SK-N-SH (cell line): ENCODE results near the gene STOML1. TPM values are rescaled to one million over a fixed set of nuclear protein-coding genes. Genes with fewer than 3 reads are reported as not detected.

Experiments used
- CTCF ChIA-PET: fragments of 300-600, 350-600 bp; formaldehyde crosslinking; extraction: SDS; loops from one replicate; lab custom pipeline; 2021; lab: Yijun Ruan, JAX
- POLR2A ChIA-PET: fragments of 350-600 bp; sonication (Branson Sonifier 250); formaldehyde crosslinking; extraction: SDS; loops from one replicate; lab custom pipeline; 2020; ENCODE audit warnings: antibody characterized with exemption, inconsistent platforms; lab: Yijun Ruan, JAX
- DNase-seq: peaks from one replicate; pipeline ENCODE4 v3.0.0; 2012
- H2AFZ ChIP-seq: fragments of 200-600 bp; sonication (generic); 2 replicates; pipeline ENCODE4 v1.8.1; 2016; ENCODE audit warnings: antibody characterized with exemption, mild to moderate bottlenecking, low read depth
- H3F3A ChIP-seq: fragments of 200-600 bp; sonication (generic); replicated peaks from 2 replicates; pipeline ENCODE3; 2016; ENCODE audit warnings: antibody characterized with exemption, mild to moderate bottlenecking; ENCODE audit not compliant: insufficient read depth
- H3K27ac ChIP-seq, 2 experiments: fragments of 200-500 bp in 1 of 2; fragments of 200-600 bp in 1 of 2; sonication (Bioruptor generic) in 1 of 2; sonication (generic), shearing (Covaris generic) in 1 of 2; 2 replicates each; pipeline versions ENCODE4 v1.5.1 to v1.6.1; 2014 to 2016; ENCODE audit warnings: low read depth in 2 of 2, inconsistent platforms in 1 of 2, low read length in 1 of 2, mild to moderate bottlenecking in 1 of 2, mixed read lengths in 1 of 2
- H3K27me3 ChIP-seq: fragments of 200-600 bp; sonication (generic), shearing (Covaris generic); 2 replicates; pipeline ENCODE4 v1.6.1; 2016; ENCODE audit warnings: mixed run types; ENCODE audit not compliant: insufficient read depth
- H3K36me3 ChIP-seq, 2 experiments: fragments of 200-500 bp in 1 of 2; fragments of 200-600 bp in 1 of 2; sonication (Bioruptor generic) in 1 of 2; sonication (generic) in 1 of 2; replicated peaks in 1 of 2; 2 replicates each; pipeline versions ENCODE3 to v1.5.1; 2014 to 2016; ENCODE audit warnings: low read length in 1 of 2, mild to moderate bottlenecking in 1 of 2; ENCODE audit not compliant: insufficient read depth in 2 of 2, control insufficient read depth in 1 of 2
- H3K4me1 ChIP-seq, 2 experiments: fragments of 200-500 bp in 1 of 2; fragments of 200-600 bp in 1 of 2; sonication (Bioruptor generic) in 1 of 2; sonication (generic), shearing (Covaris generic) in 1 of 2; 2 replicates each; pipeline versions ENCODE4 v1.5.1 to v1.6.1; 2014 to 2016; ENCODE audit warnings: low read depth in 1 of 2, low read length in 1 of 2, mixed run types in 1 of 2; ENCODE audit not compliant: insufficient read depth in 2 of 2, control insufficient read depth in 1 of 2
- H3K4me2 ChIP-seq: fragments of 200-600 bp; sonication (generic), shearing (Covaris generic); 2 replicates; pipeline ENCODE4 v1.6.1; 2017; ENCODE audit warnings: mixed run types
- H3K4me3 ChIP-seq, 2 experiments: fragments of 200-500 bp in 1 of 2; fragments of 200-600 bp in 1 of 2; sonication (Bioruptor generic) in 1 of 2; sonication (generic), shearing (Covaris generic) in 1 of 2; 2 replicates each; pipeline versions ENCODE4 v1.5.1 to v1.8.1; 2014 to 2016; ENCODE audit warnings: low read depth in 2 of 2, inconsistent platforms in 1 of 2, low read length in 1 of 2, mild to moderate bottlenecking in 1 of 2, mixed read lengths in 1 of 2, moderate library complexity in 1 of 2
- H3K79me2 ChIP-seq: fragments of 200-600 bp; sonication (generic); 2 replicates; pipeline ENCODE4 v1.8.1; 2017; ENCODE audit warnings: mild to moderate bottlenecking; ENCODE audit not compliant: insufficient read depth
- H3K9ac ChIP-seq: fragments of 200-600 bp; sonication (generic); 2 replicates; pipeline ENCODE4 v1.6.1; 2017; ENCODE audit warnings: mixed run types
- H3K9me2 ChIP-seq: fragments of 200-600 bp; sonication (generic); 2 replicates; pipeline ENCODE4 v1.6.1; 2017; ENCODE audit warnings: mixed run types
- H3K9me3 ChIP-seq: fragments of 200-600 bp; sonication (generic); 2 replicates; pipeline ENCODE4 v1.6.1; 2017; ENCODE audit warnings: mixed run types, mild to moderate bottlenecking, moderate library complexity
- H4K20me1 ChIP-seq: fragments of 200-600 bp; sonication (generic); 2 replicates; pipeline ENCODE4 v1.6.1; 2017; ENCODE audit warnings: mild to moderate bottlenecking, mixed run types; ENCODE audit not compliant: insufficient read depth
- CHD2 ChIP-seq: fragments of 150-350 bp; IDR thresholded peaks from 2 replicates; pipeline ENCODE4 v1.6.1; 2018; ENCODE audit warnings: low read length; ENCODE audit not compliant: partially characterized antibody
- CTCF ChIP-seq: fragments of 200-600 bp; sonication (generic); IDR thresholded peaks from 2 replicates; pipeline ENCODE4 v1.6.1; 2017; ENCODE audit warnings: antibody characterized with exemption, mild to moderate bottlenecking, moderate library complexity
- EZH2phosphoT487 ChIP-seq: fragments of 200-600 bp; sonication (generic); IDR thresholded peaks from 2 replicates; pipeline ENCODE4 v1.6.1; 2017; ENCODE audit warnings: low read depth, mixed run types, mild to moderate bottlenecking, antibody characterized with exemption, moderate library complexity, borderline replicate concordance
- FOSL2 ChIP-seq: IDR thresholded peaks from 2 replicates; pipeline ENCODE4 v1.4.0; 2012; ENCODE audit warnings: low read depth, mild to moderate bottlenecking, moderate library complexity, borderline replicate concordance
- GATA2 ChIP-seq: sonication (generic); formaldehyde crosslinking; IDR thresholded peaks from 2 replicates; pipeline ENCODE4 v1.5.0; 2020; ENCODE audit warnings: mild to moderate bottlenecking, missing genetic modification reagents
- JUND ChIP-seq: IDR thresholded peaks from 2 replicates; pipeline ENCODE4 v1.4.0; 2012
- MEF2A ChIP-seq: IDR thresholded peaks from 2 replicates; pipeline ENCODE4 v1.4.0; 2012; ENCODE audit warnings: low read depth, borderline replicate concordance
- NFIC ChIP-seq: IDR thresholded peaks from 2 replicates; pipeline ENCODE4 v1.4.0; 2012; ENCODE audit warnings: borderline replicate concordance
- NRF1 ChIP-seq: IDR thresholded peaks from 2 replicates; pipeline ENCODE4 v1.6.1; 2012; ENCODE audit warnings: low read depth, mild to moderate bottlenecking, low read length
- PBX3 ChIP-seq: IDR thresholded peaks from 2 replicates; pipeline ENCODE4; 2012
- POLR2AphosphoS5 ChIP-seq: IDR thresholded peaks from 2 replicates; pipeline ENCODE4 v1.6.1; 2012; ENCODE audit warnings: low read depth, low read length
- RAD21 ChIP-seq: IDR thresholded peaks from 2 replicates; pipeline ENCODE4 v1.6.1; 2012; ENCODE audit warnings: mild to moderate bottlenecking, low read length
- SIN3A ChIP-seq: IDR thresholded peaks from 2 replicates; pipeline ENCODE4 v1.6.1; 2012; ENCODE audit warnings: low read depth, mild to moderate bottlenecking, low read length, moderate library complexity, borderline replicate concordance
- SMC3 ChIP-seq: IDR thresholded peaks from 2 replicates; pipeline ENCODE4 v1.6.1; 2012; ENCODE audit warnings: low read depth, low read length, improper control_type of control experiment
- TEAD4 ChIP-seq: IDR thresholded peaks from 2 replicates; pipeline ENCODE4 v1.4.0; 2012; ENCODE audit warnings: mild to moderate bottlenecking, borderline replicate concordance; ENCODE audit not compliant: insufficient read depth
- WGBS: methylation state at CpG from one replicate; pipeline ENCODE4 v1.1.6; 2017; ENCODE audit warnings: low lambda C conversion rate; 5-methylcytosine and 5-hydroxymethylcytosine counted together
- polyA plus RNA-seq, 3 experiments: library from polyadenylated mRNA; depleted of rRNA; stranded (reverse); fragments of >200 nt; gene quantifications; 2 replicates each; pipeline ENCODE4 v1.2.3, GENCODE V29; 2012
- TF ChIP-seq, protein P1 (sequence below): IDR thresholded peaks from 2 replicates; pipeline ENCODE4 v1.6.1; 2012; ENCODE audit warnings: mild to moderate bottlenecking, low read depth, low read length, moderate library complexity

STOML1 gene
- polyA plus RNA-seq, 1 of the 3 experiments (the other 2 are of a cell fraction) = 20.4 TPM

- Histone ChIP-seq H3K27ac (peak overlapping the region in 1 of 2 experiments; percentile 24; a peak in 2 of 4 replicates), H3K4me3 (no peak overlapping the region), H3K9me3 (no peaks in the 10 kb centered on the region), H3K4me2 (no peak overlapping the region), H3K4me1 (peaks cover 17 to 63% of the 10 kb centered on the region in 2 experiments), H4K20me1 (no peaks in the 10 kb centered on the region), H2AFZ (no peak overlapping the region), H3K36me3 (peaks cover 0 to 12% of the 10 kb centered on the region in 2 experiments), H3K9ac (no peak overlapping the region), H3K27me3 (no peaks in the 10 kb centered on the region), H3K9me2 (no peaks in the 10 kb centered on the region), H3F3A (peaks cover 16% of the 10 kb centered on the region), H3K79me2 (no peaks in the 10 kb centered on the region)
- WGBS = 85% methylated on average over 9 of the region's 17 CpGs
- ChIA-PET CTCF (interaction anchor here (0.8 to 1.6 kb wide), 7 partner anchors 9 to 102 kb away, joined by 3 to 7 read pairs (median 3); no protein-coding TSS in a partner anchor), POLR2A (interaction anchor here (0.8 to 1.0 kb wide), 2 partner anchors 10 to 345 kb away, joined by 3 read pairs; no protein-coding TSS in a partner anchor)
- no peak for TF ChIP-seq EZH2phosphoT487
- TF ChIP-seq TEAD4 = no peak
- TF ChIP-seq NFIC = no peak
- TF ChIP-seq CTCF = no peak
- TF ChIP-seq NRF1 = no peak
- no peak for TF ChIP-seq PBX3
- no peak for TF ChIP-seq SIN3A
- no peak for TF ChIP-seq MEF2A
- no peak for TF ChIP-seq RAD21
- TF ChIP-seq, protein P1, sequence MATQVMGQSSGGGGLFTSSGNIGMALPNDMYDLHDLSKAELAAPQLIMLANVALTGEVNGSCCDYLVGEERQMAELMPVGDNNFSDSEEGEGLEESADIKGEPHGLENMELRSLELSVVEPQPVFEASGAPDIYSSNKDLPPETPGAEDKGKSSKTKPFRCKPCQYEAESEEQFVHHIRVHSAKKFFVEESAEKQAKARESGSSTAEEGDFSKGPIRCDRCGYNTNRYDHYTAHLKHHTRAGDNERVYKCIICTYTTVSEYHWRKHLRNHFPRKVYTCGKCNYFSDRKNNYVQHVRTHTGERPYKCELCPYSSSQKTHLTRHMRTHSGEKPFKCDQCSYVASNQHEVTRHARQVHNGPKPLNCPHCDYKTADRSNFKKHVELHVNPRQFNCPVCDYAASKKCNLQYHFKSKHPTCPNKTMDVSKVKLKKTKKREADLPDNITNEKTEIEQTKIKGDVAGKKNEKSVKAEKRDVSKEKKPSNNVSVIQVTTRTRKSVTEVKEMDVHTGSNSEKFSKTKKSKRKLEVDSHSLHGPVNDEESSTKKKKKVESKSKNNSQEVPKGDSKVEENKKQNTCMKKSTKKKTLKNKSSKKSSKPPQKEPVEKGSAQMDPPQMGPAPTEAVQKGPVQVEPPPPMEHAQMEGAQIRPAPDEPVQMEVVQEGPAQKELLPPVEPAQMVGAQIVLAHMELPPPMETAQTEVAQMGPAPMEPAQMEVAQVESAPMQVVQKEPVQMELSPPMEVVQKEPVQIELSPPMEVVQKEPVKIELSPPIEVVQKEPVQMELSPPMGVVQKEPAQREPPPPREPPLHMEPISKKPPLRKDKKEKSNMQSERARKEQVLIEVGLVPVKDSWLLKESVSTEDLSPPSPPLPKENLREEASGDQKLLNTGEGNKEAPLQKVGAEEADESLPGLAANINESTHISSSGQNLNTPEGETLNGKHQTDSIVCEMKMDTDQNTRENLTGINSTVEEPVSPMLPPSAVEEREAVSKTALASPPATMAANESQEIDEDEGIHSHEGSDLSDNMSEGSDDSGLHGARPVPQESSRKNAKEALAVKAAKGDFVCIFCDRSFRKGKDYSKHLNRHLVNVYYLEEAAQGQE = no peak
- no peak for TF ChIP-seq FOSL2
- no peak for TF ChIP-seq SMC3
- TF ChIP-seq CHD2 = no peak
- TF ChIP-seq GATA2 = no peak
- no peak for TF ChIP-seq JUND
- TF ChIP-seq POLR2AphosphoS5 = no peak
- no peak for DNase-seq
Measured at GRCh38 chr15:73946046-73946721, 45.9 kb downstream of the STOML1 start.
